GM23338 (cell line): ENCODE measurements around the gene CCL27. TPM values are rescaled to one million over a fixed set of nuclear protein-coding genes. Genes with fewer than 3 reads are reported as not detected.

ENCODE experiments used
- ATAC-seq: fragments of 200-7000 bp; cut with Tn5 transposase; 3 replicates; pipeline ENCODE4 v1.9.1; 2020
- DNase-seq: peaks from one replicate; pipeline ENCODE4 v3.0.0-alpha.2; 2015; ENCODE audit warnings: low spot score
- H2AFZ ChIP-seq: fragments of 200-600 bp; sonication (generic); 2 replicates; pipeline ENCODE4 v1.8.0; 2016; ENCODE audit warnings: antibody characterized with exemption, mild to moderate bottlenecking, moderate library complexity
- H3F3A ChIP-seq: fragments of 200-600 bp; sonication (generic); replicated peaks from 2 replicates; pipeline ENCODE4 v1.8.0; 2017; ENCODE audit warnings: antibody characterized with exemption, mixed run types, low read depth
- H3K27ac ChIP-seq: fragments of 200-600 bp; sonication (generic); 2 replicates; pipeline ENCODE4 v1.6.1; 2016; ENCODE audit warnings: low read depth
- H3K27me3 ChIP-seq: fragments of 200-600 bp; sonication (generic); 2 replicates; pipeline ENCODE4 v1.8.0; 2016; ENCODE audit warnings: mild to moderate bottlenecking, mixed run types, moderate library complexity; ENCODE audit not compliant: insufficient read depth
- H3K36me3 ChIP-seq: fragments of 200-600 bp; sonication (generic); 2 replicates; pipeline ENCODE4 v1.8.0; 2016; ENCODE audit warnings: mild to moderate bottlenecking; ENCODE audit not compliant: insufficient read depth
- H3K4me1 ChIP-seq: fragments of 200-600 bp; sonication (generic); 2 replicates; pipeline ENCODE4 v1.8.0; 2016; ENCODE audit warnings: mild to moderate bottlenecking, moderate library complexity; ENCODE audit not compliant: insufficient read depth
- H3K4me2 ChIP-seq: fragments of 200-600 bp; sonication (generic); 2 replicates; pipeline ENCODE4 v1.7.1; 2017; ENCODE audit warnings: mixed run types
- H3K4me3 ChIP-seq: fragments of 200-600 bp; sonication (generic); 2 replicates; pipeline ENCODE4 v1.6.1; 2016; ENCODE audit warnings: mixed run types
- H3K79me2 ChIP-seq: fragments of 200-600 bp; sonication (generic); replicated peaks from 2 replicates; pipeline ENCODE4 v1.8.0; 2017; ENCODE audit warnings: mild to moderate bottlenecking; ENCODE audit not compliant: insufficient read depth
- H3K9me2 ChIP-seq: fragments of 200-600 bp; sonication (generic); 2 replicates; pipeline ENCODE4 v1.8.0; 2017; ENCODE audit not compliant: insufficient read depth
- H4K20me1 ChIP-seq: fragments of 200-600 bp; sonication (generic); replicated peaks from 2 replicates; pipeline ENCODE4 v1.8.0; 2017; ENCODE audit warnings: mild to moderate bottlenecking; ENCODE audit not compliant: insufficient read depth
- H3K27ac Mint-ChIP-seq: 2 replicates; pipeline ENCODE4 v1.8.0; 2020; ENCODE audit warnings: inconsistent platforms, mild to moderate bottlenecking, moderate library complexity, mixed read lengths
- H3K27me3 Mint-ChIP-seq: 3 replicates; pipeline ENCODE4 v1.8.0; 2022; ENCODE audit warnings: low read depth, mild to moderate bottlenecking, moderate library complexity, mixed read lengths, inconsistent platforms; ENCODE audit not compliant: insufficient read depth, poor library complexity
- H3K36me3 Mint-ChIP-seq: 3 replicates; pipeline ENCODE4 v1.8.0; 2021; ENCODE audit warnings: low read depth, mild to moderate bottlenecking, inconsistent platforms, moderate library complexity, mixed read lengths
- H3K4me1 Mint-ChIP-seq: 3 replicates; pipeline ENCODE4 v1.8.0; 2020; ENCODE audit warnings: mild to moderate bottlenecking, inconsistent platforms, mixed read lengths
- H3K4me3 Mint-ChIP-seq: 3 replicates; pipeline ENCODE4 v1.8.0; 2021; ENCODE audit warnings: moderate library complexity, mild to moderate bottlenecking, inconsistent platforms, mixed read lengths
- H3K9me3 Mint-ChIP-seq: 3 replicates; pipeline ENCODE4 v1.8.0; 2020; ENCODE audit warnings: moderate library complexity, mild to moderate bottlenecking, inconsistent platforms, mixed read lengths
- CREB1 ChIP-seq: fragments of 250-450 bp; sonication (Bioruptor Pico); IDR thresholded peaks from 2 replicates; pipeline ENCODE4 v1.5.0; 2020; ENCODE audit warnings: low read depth, mild to moderate bottlenecking, moderate library complexity
- CTCF ChIP-seq, 2 experiments: fragments of 200-600 bp in 1 of 2; sonication (generic) in 1 of 2; conservative IDR thresholded peaks; 2 replicates each; pipeline versions ENCODE4 v1.5.1 to v1.6.1; 2016 to 2017; ENCODE audit warnings: antibody characterized with exemption in 2 of 2, low read depth in 2 of 2, mild to moderate bottlenecking in 2 of 2, moderate library complexity in 1 of 2
- ETS1 ChIP-seq: IDR thresholded peaks from 2 replicates; pipeline ENCODE4 v1.6.1; 2016; ENCODE audit warnings: antibody characterized with exemption
- EZH2 ChIP-seq: fragments of 200-600 bp; sonication (generic); IDR thresholded peaks from one replicate; pipeline ENCODE4 v1.8.0; 2017; ENCODE audit warnings: antibody characterized with exemption, mild to moderate bottlenecking, low read depth; ENCODE audit not compliant: unreplicated experiment
- EZH2phosphoT487 ChIP-seq: fragments of 200-600 bp; sonication (generic); IDR thresholded peaks from one replicate; pipeline ENCODE4 v1.8.1; 2018; ENCODE audit warnings: antibody characterized with exemption; ENCODE audit not compliant: unreplicated experiment
- JUNB ChIP-seq: IDR thresholded peaks from one replicate; pipeline ENCODE4 v1.6.1; 2016; ENCODE audit warnings: antibody characterized with exemption; ENCODE audit not compliant: unreplicated experiment
- NANOG ChIP-seq: IDR thresholded peaks from 2 replicates; pipeline ENCODE4 v1.6.1; 2016; ENCODE audit warnings: antibody characterized with exemption, borderline replicate concordance
- POLR2AphosphoS5 ChIP-seq: IDR thresholded peaks from 2 replicates; pipeline ENCODE4 v1.6.1; 2016; ENCODE audit warnings: antibody characterized with exemption, low read depth
- STAT1 ChIP-seq: IDR thresholded peaks from one replicate; pipeline ENCODE4 v1.6.1; 2016; ENCODE audit warnings: antibody characterized with exemption; ENCODE audit not compliant: unreplicated experiment
- ZNF114 ChIP-seq: fragments of 250-450 bp; sonication (Bioruptor Pico); IDR thresholded peaks from 2 replicates; pipeline ENCODE4 v1.5.0; 2020; ENCODE audit warnings: mild to moderate bottlenecking, moderate library complexity
- ZNF331 ChIP-seq: fragments of 250-450 bp; sonication (Bioruptor Pico); IDR thresholded peaks from 2 replicates; pipeline ENCODE4 v1.5.0; 2020; ENCODE audit warnings: low read depth, mild to moderate bottlenecking, moderate library complexity
- ZNF462 ChIP-seq: fragments of 250-450 bp; sonication (Bioruptor Pico); IDR thresholded peaks from 2 replicates; pipeline ENCODE4 v1.5.0; 2020; ENCODE audit warnings: mild to moderate bottlenecking, moderate library complexity
- polyA plus RNA-seq: library from polyadenylated mRNA; unstranded; fragments of >200 nt; fragmentation: Nextera tagmentation; extraction: Ambion mirVana; gene quantifications from 2 replicates; pipeline ENCODE4 v1.2.1, GENCODE V29; 2016
- total RNA-seq: library from RNA; depleted of rRNA; stranded (reverse); fragments of >200 nt; shearing (Covaris generic); gene quantifications from 2 replicates; pipeline ENCODE4 v1.2.3, GENCODE V29; 2014
- TF ChIP-seq, protein P1 (sequence below): IDR thresholded peaks from one replicate; pipeline ENCODE4 v1.6.1; 2018; ENCODE audit warnings: antibody characterized with exemption; ENCODE audit not compliant: unreplicated experiment

CCL27 gene
- total and polyA plus RNA-seq, 2 experiments from 2014 or later, result not detected

DNA sequence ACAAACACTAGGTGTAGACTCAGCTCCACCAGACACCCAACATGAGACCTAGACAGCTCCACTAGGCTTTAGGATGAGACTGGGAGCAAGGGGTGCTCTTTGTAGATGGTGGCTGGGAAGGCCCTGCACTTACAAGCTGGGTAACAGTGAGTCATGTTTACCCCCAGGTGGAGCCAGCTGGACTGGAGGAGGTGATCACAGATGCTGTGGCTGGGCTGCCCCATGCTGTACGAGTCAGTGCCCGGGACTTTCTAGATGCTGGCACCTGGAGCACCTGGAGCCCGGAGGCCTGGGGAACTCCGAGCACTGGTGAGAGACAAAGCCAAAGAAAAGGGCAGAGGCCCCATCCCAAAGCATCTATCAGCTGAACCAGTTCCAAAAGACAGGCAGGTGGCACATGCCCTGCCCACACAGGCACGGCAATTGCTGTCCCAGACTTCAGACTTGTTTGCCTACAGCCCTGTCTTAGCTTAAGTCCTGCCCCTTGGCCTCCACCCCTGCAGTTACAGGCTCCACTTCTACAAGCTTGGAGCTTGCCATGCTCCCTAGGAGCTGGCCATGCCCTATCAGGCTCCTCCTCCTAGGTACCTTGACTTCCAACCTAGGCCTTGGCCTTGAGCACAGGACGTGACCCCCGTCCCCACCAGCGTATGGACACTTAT, 2.7 kb downstream of the CCL27 start:
- no peak for TF ChIP-seq ETS1
- no peak for TF ChIP-seq STAT1
- no peak for TF ChIP-seq NANOG
- TF ChIP-seq, protein P1, sequence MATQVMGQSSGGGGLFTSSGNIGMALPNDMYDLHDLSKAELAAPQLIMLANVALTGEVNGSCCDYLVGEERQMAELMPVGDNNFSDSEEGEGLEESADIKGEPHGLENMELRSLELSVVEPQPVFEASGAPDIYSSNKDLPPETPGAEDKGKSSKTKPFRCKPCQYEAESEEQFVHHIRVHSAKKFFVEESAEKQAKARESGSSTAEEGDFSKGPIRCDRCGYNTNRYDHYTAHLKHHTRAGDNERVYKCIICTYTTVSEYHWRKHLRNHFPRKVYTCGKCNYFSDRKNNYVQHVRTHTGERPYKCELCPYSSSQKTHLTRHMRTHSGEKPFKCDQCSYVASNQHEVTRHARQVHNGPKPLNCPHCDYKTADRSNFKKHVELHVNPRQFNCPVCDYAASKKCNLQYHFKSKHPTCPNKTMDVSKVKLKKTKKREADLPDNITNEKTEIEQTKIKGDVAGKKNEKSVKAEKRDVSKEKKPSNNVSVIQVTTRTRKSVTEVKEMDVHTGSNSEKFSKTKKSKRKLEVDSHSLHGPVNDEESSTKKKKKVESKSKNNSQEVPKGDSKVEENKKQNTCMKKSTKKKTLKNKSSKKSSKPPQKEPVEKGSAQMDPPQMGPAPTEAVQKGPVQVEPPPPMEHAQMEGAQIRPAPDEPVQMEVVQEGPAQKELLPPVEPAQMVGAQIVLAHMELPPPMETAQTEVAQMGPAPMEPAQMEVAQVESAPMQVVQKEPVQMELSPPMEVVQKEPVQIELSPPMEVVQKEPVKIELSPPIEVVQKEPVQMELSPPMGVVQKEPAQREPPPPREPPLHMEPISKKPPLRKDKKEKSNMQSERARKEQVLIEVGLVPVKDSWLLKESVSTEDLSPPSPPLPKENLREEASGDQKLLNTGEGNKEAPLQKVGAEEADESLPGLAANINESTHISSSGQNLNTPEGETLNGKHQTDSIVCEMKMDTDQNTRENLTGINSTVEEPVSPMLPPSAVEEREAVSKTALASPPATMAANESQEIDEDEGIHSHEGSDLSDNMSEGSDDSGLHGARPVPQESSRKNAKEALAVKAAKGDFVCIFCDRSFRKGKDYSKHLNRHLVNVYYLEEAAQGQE, result no peak
- TF ChIP-seq EZH2phosphoT487, result no peak
- TF ChIP-seq POLR2AphosphoS5, result no peak
- TF ChIP-seq CTCF (conservative IDR thresholded peaks at IDR 0.05; ENCODE audit: low read depth in 2 of 2), result no peak
- no peak for TF ChIP-seq ZNF462 (CRISPR knock-in tag)
- TF ChIP-seq JUNB, result no peak
- TF ChIP-seq CREB1 (CRISPR knock-in tag), result no peak
- TF ChIP-seq ZNF331 (CRISPR knock-in tag), result no peak
- TF ChIP-seq EZH2, result no peak
- TF ChIP-seq ZNF114 (CRISPR knock-in tag), result no peak
- Histone ChIP-seq H3K4me1 (peaks cover 3% of the 10 kb centered on the region), H3K4me3 (no peak overlapping the region), H3K27me3 (no peaks in the 10 kb centered on the region), H2AFZ (no peak overlapping the region), H3K4me2 (no peak overlapping the region), H3F3A (no peaks in the 10 kb centered on the region), H3K36me3 (no peaks in the 10 kb centered on the region), H3K27ac (no peak overlapping the region), H3K79me2 (no peaks in the 10 kb centered on the region), H3K9me2 (no peaks in the 10 kb centered on the region), H4K20me1 (no peaks in the 10 kb centered on the region)
- no peak overlapping the region for H3K27ac Mint-ChIP-seq
- no peak overlapping the region for H3K4me3 Mint-ChIP-seq
- ATAC-seq (no peak), DNase-seq (no peak)
- no peaks in the 10 kb centered on the region for H3K36me3 Mint-ChIP-seq
- no peaks in the 10 kb centered on the region; the same call in 2 of the 3 replicates for H3K9me3 Mint-ChIP-seq
- peaks cover 14% of the 10 kb centered on the region for H3K4me1 Mint-ChIP-seq
- H3K27me3 Mint-ChIP-seq, result peaks cover 20% of the 10 kb centered on the region
